ENCODE measurements around the gene AADACL4.

DNA sequence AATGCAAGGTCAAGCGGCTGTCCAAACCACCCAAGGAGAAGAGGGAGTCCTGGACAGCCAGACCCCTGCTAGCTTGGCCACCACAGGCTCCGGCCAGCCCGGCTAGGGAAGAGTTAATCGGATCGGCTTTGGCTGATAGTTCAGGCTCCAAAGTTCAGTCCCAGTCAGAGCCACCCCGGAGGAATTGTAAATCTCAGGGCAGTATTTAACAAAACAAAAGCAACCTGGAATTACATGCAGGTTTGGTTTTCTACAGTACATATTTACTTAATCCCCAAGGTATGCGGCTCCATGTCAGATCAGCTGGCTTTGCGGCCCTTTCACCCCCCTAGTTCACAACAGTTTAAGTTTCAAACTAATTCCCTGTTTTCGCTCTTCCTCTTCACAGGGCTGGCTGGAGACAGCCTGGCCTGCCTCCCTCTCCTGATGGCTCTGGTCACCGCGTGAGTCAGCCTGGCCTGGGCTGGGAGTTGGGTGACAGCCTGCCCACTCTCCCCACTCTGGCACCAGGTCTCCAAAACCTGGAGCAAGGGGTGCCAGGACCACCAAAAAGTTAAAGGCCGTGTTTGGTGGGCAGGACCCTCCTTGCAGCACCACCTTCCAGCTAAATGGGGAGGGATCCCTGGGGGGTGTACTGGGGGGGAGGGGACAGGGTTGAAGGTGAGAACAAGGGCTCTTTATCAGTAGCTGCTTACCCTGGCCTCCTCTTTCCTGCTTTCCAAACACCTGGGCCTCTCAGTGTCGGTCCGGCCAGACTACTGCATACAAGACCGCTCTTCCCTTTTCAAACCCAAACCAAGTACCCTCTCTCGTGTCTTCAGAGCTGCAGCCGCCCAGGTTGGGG lies 27.8 kb upstream of the AADACL4 start:
- TF ChIP-seq, protein P1, sequence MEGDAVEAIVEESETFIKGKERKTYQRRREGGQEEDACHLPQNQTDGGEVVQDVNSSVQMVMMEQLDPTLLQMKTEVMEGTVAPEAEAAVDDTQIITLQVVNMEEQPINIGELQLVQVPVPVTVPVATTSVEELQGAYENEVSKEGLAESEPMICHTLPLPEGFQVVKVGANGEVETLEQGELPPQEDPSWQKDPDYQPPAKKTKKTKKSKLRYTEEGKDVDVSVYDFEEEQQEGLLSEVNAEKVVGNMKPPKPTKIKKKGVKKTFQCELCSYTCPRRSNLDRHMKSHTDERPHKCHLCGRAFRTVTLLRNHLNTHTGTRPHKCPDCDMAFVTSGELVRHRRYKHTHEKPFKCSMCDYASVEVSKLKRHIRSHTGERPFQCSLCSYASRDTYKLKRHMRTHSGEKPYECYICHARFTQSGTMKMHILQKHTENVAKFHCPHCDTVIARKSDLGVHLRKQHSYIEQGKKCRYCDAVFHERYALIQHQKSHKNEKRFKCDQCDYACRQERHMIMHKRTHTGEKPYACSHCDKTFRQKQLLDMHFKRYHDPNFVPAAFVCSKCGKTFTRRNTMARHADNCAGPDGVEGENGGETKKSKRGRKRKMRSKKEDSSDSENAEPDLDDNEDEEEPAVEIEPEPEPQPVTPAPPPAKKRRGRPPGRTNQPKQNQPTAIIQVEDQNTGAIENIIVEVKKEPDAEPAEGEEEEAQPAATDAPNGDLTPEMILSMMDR (optimal IDR thresholded peaks at IDR 0.05 in 1 of 3, IDR thresholded peaks at IDR 0.05 in 1 of 3, conservative IDR thresholded peaks at IDR 0.05 in 1 of 3; ENCODE audit: extremely low read depth in 1 of 3, insufficient read depth in 2 of 3, low read length in 3 of 3) = no peak
- no peak for TF ChIP-seq EZH2 (IDR thresholded peaks at IDR 0.05; ENCODE audit: low read length)

Data from keratinocyte (primary cell).